ENCODE data around the gene MICB. TPM values are rescaled to one million over a fixed set of nuclear protein-coding genes. Genes with fewer than 3 reads are reported as not detected.

Gene MICB
- total RNA-seq, 2 experiments from 2014 or later = 14.3 to 14.7 TPM

- TF ChIP-seq CTCF (IDR thresholded peaks at IDR 0.05) = no peak
- H3K4me3 ChIP-seq (ENCODE audit: low read length) = no peak within 1 kb of the TSS
- no peaks in the 10 kb centered on the region for H3K27me3 ChIP-seq (ENCODE audit: control insufficient read depth in 1 of 2, insufficient read depth in 2 of 2, low read length in 2 of 2)
- intact Hi-C loops (cut with DNase I, micrococcal nuclease) = no loop called here
- no peak within 1 kb of the TSS for H3K27ac ChIP-seq (ENCODE audit: low read depth in 1 of 2, low read length in 2 of 2)
- ChIA-PET POLR2A (interaction anchor here (1.1 to 3.3 kb wide), 3 partner anchors 10 to 70 kb away, joined by 3 to 14 read pairs (median 5); partner anchors contain the start of gene DDX39B), CTCF (interaction anchor here (0.6 to 1.0 kb wide), 3 partner anchors 12 to 69 kb away, joined by 3 to 4 read pairs (median 3); no protein-coding TSS in a partner anchor)
- Mint-ChIP-seq H3K27ac (no peak within 1 kb of the TSS), H3K27me3 (no peaks in the 10 kb centered on the region), H3K9me3 (no peaks in the 10 kb centered on the region), H3K4me3 (peak within 1 kb of the TSS; percentile 20), H3K36me3 (ENCODE audit: low read depth) (peaks cover 57% of the 10 kb centered on the region), H3K4me1 (ENCODE audit: low read depth) (no peaks in the 10 kb centered on the region)
- no peaks in the 10 kb centered on the region for H3K4me1 ChIP-seq (ENCODE audit: insufficient read depth, low read length)
- DNase-seq (no peak), ATAC-seq (ENCODE audit: poor library complexity) (no peak)
- H3K36me3 ChIP-seq (ENCODE audit: insufficient read depth, low read length) = peaks cover 43% of the 10 kb centered on the region
- H3K9me3 ChIP-seq (ENCODE audit: control insufficient read depth in 1 of 2, insufficient read depth in 1 of 2, low read length in 2 of 2) = no peaks in the 10 kb centered on the region
Observed at GRCh38 chr6:31528821-31529328, 30.9 kb downstream of the MICB start, which contains the start of gene MCCD1. Gene MCCD1, plus strand, starts transcription at chr6:31528962. Its CDS starts 53 bp downstream, at chr6:31529015.

GRCh38 chr6:31529329-31530150, 31.6 kb downstream of the MICB start:
- Histone ChIP-seq H3K4me1 (ENCODE audit: insufficient read depth, low read length) (no peaks in the 10 kb centered on the region), H3K4me3 (ENCODE audit: low read length) (no peak overlapping the region), H3K9me3 (ENCODE audit: control insufficient read depth in 1 of 2, insufficient read depth in 1 of 2, low read length in 2 of 2) (no peaks in the 10 kb centered on the region), H3K27ac (ENCODE audit: low read depth in 1 of 2, low read length in 2 of 2) (no peak overlapping the region), H3K36me3 (ENCODE audit: insufficient read depth, low read length) (peaks cover 50% of the 10 kb centered on the region), H3K27me3 (ENCODE audit: control insufficient read depth in 1 of 2, insufficient read depth in 2 of 2, low read length in 2 of 2) (no peaks in the 10 kb centered on the region)
- ChIA-PET CTCF (interaction anchor here (0.6 kb wide), 1 partner anchor 48 kb away, joined by 3 read pairs; no protein-coding TSS in a partner anchor), POLR2A (interaction anchor here (0.7 to 3.3 kb wide), 4 partner anchors 9 to 69 kb away, joined by 3 to 14 read pairs (median 4); partner anchors contain the start of gene DDX39B)
- no peak for DNase-seq
- Mint-ChIP-seq H3K27ac (no peak overlapping the region), H3K27me3 (no peaks in the 10 kb centered on the region), H3K9me3 (no peaks in the 10 kb centered on the region), H3K4me3 (peak overlapping the region; percentile 20), H3K4me1 (ENCODE audit: low read depth) (no peaks in the 10 kb centered on the region), H3K36me3 (ENCODE audit: low read depth) (peaks cover 64% of the 10 kb centered on the region)
- ATAC-seq (ENCODE audit: poor library complexity) = peak; percentile 7
- TF ChIP-seq CTCF (IDR thresholded peaks at IDR 0.05) = no peak
- intact Hi-C loops (cut with DNase I, micrococcal nuclease) = no loop called here

GRCh38 chr6:31530659-31531058, 32.7 kb downstream of the MICB start:
- no peak for TF ChIP-seq CTCF (IDR thresholded peaks at IDR 0.05)
- ChIA-PET CTCF (no interaction called here), POLR2A (interaction anchor here (1.3 kb wide), 1 partner anchor 10 kb away, joined by 9 read pairs; the partner anchor contains the start of gene DDX39B)
- DNase-seq (no peak), ATAC-seq (ENCODE audit: poor library complexity) (no peak)
- H3K9me3 ChIP-seq (ENCODE audit: control insufficient read depth in 1 of 2, insufficient read depth in 1 of 2, low read length in 2 of 2) = no peaks in the 10 kb centered on the region
- peaks cover 75% of the 10 kb centered on the region for H3K36me3 Mint-ChIP-seq (ENCODE audit: low read depth)
- H3K4me1 Mint-ChIP-seq (ENCODE audit: low read depth) = peaks cover 2% of the 10 kb centered on the region
- H3K27me3 ChIP-seq (ENCODE audit: control insufficient read depth in 1 of 2, insufficient read depth in 2 of 2, low read length in 2 of 2) = no peaks in the 10 kb centered on the region
- no peaks in the 10 kb centered on the region for H3K9me3 Mint-ChIP-seq
- intact Hi-C loops (cut with DNase I, micrococcal nuclease) = no loop called here
- H3K27ac ChIP-seq (ENCODE audit: low read depth in 1 of 2, low read length in 2 of 2) = no peak overlapping the region
- no peak overlapping the region for H3K27ac Mint-ChIP-seq
- H3K27me3 Mint-ChIP-seq = no peaks in the 10 kb centered on the region
- peaks cover 61% of the 10 kb centered on the region for H3K36me3 ChIP-seq (ENCODE audit: insufficient read depth, low read length)
- no peak overlapping the region for H3K4me3 ChIP-seq (ENCODE audit: low read length)
- H3K4me1 ChIP-seq (ENCODE audit: insufficient read depth, low read length) = no peaks in the 10 kb centered on the region
- no peak overlapping the region for H3K4me3 Mint-ChIP-seq

Measured in CD4-positive, alpha-beta T cell (primary cell).